ENCODE measurements around the gene TMEM245. TPM values are rescaled to one million over a fixed set of nuclear protein-coding genes. Genes with fewer than 3 reads are reported as not detected.

TMEM245 gene
- total RNA-seq, 2 donors from 2014 or later = 25.1 to 39.7 TPM

GRCh38 chr9:109122726-109123621, 3.2 kb upstream of the TMEM245 start:
- Histone ChIP-seq H3K9ac (ENCODE audit: low read depth in 2 of 2, low read length in 2 of 2) (no peak overlapping the region), H3K36me3 (no peaks in the 10 kb centered on the region), H3K4me3 (no peak overlapping the region), H3K9me3 (no peaks in the 10 kb centered on the region), H3K4me1 (peaks cover 5% of the 10 kb centered on the region), H3K27me3 (no peaks in the 10 kb centered on the region), H3K27ac (no peak overlapping the region)
- no peak for DNase-seq
- intact Hi-C loops (cut with DNase I) = no loop called here
- no peak for TF ChIP-seq CTCF (IDR thresholded peaks at IDR 0.05)

DNA sequence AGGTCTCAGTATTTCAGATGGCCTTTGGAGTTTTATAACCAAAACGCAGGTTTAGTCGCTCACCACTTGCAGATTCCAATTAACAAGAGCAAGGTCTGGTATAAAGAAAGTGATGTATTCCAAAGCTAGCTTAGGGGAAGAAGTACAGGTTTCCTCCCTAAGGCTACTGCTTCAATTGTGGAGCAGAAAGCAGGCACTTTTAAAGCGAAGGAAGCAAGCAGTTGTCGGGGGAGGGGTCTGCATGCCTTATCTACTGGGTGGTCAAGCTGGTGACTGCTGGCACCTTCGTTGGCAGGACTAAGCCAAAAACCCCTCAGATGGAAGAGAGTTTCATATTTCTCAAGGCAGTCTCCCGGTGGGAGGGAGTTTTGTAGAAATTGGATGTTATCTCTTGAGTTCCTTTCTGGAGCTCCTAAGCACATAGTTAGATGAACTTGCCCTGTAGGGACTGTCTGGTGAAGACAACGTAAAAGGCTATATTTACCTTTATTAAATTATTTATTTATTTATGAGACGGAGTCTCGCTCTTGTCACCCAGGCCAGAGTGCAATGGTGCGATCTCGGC, 1.6 kb upstream of the TMEM245 start:
- no peak for DNase-seq
- TF ChIP-seq CTCF (IDR thresholded peaks at IDR 0.05) = no peak
- H3K9me3 ChIP-seq = no peaks in the 10 kb centered on the region
- no peaks in the 10 kb centered on the region for H3K27me3 ChIP-seq
- H3K27ac ChIP-seq = no peak overlapping the region
- peaks cover 9% of the 10 kb centered on the region for H3K4me1 ChIP-seq
- no peak overlapping the region for H3K4me3 ChIP-seq
- no peaks in the 10 kb centered on the region for H3K36me3 ChIP-seq
- H3K9ac ChIP-seq (ENCODE audit: low read depth in 2 of 2, low read length in 2 of 2) = no peak overlapping the region
- intact Hi-C loops (cut with DNase I) = no loop called here

DNA sequence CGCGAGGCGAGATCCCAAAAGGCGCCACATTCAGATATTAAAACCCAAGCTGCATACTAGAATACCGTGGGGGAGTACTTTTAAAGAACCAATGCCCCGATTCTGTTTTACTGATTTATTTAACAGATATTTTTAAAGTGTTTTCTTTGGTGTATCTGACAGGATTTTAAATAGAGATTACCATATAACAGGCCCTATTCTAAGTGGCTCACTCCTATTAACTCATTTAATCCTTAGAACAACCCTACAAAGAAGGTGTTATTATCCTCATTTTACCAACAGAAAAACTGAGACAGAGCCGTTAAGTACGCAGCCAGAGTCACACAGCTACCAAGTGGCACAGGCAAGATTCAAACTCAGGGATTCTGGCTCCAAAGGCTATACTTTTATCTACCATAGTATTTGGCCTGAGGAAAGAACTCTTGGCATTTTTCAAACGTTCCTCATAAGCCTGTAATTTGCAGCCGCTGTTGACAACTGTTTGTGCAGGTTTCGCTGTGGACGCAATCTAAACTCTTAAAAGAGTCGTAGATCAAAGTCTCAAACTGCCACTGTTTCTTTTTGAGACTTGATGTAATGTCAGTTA, 550 bp upstream of the TMEM245 start:
- TF ChIP-seq CTCF (IDR thresholded peaks at IDR 0.05) = no peak
- H3K4me1 ChIP-seq = peaks cover 9% of the 10 kb centered on the region
- no peak for DNase-seq
- no peak overlapping the region for H3K9ac ChIP-seq (ENCODE audit: low read depth in 2 of 2, low read length in 2 of 2)
- no peaks in the 10 kb centered on the region for H3K27me3 ChIP-seq
- no peak overlapping the region for H3K27ac ChIP-seq
- intact Hi-C loops (cut with DNase I) = no loop called here
- H3K9me3 ChIP-seq = no peaks in the 10 kb centered on the region
- no peaks in the 10 kb centered on the region for H3K36me3 ChIP-seq
- peak overlapping the region; percentile 63 for H3K4me3 ChIP-seq

- no peak for TF ChIP-seq CTCF (IDR thresholded peaks at IDR 0.05)
- Histone ChIP-seq H3K4me3 (peak overlapping the region; percentile 63), H3K9ac (ENCODE audit: low read depth in 2 of 2, low read length in 2 of 2) (peak overlapping the region; percentile 84), H3K9me3 (no peaks in the 10 kb centered on the region), H3K36me3 (no peaks in the 10 kb centered on the region), H3K27ac (peak overlapping the region; percentile 92), H3K4me1 (peaks cover 9% of the 10 kb centered on the region), H3K27me3 (no peaks in the 10 kb centered on the region)
- DNase-seq = peak; percentile 49
- intact Hi-C loops (cut with DNase I) = loop anchor here (10.0 kb wide), 1 partner anchor 104 kb away; the partner anchor contains the start of gene CTNNAL1
Measured at GRCh38 chr9:109118808-109119438, 824 bp downstream of the TMEM245 start.

Measured in colonic mucosa (tissue), 4 donors.